Neural cell (in vitro differentiated cells): Measurements from ENCODE around the gene CRIP1. TPM values are rescaled to one million over a fixed set of nuclear protein-coding genes. Genes with fewer than 3 reads are reported as not detected.

Experiments
- H2AFZ ChIP-seq: fragments of 200-600, 300-800 bp; sonication (generic), shearing (Covaris generic); 2 replicates; pipeline ENCODE4 v1.6.0; 2014; ENCODE audit warnings: low read depth, mild to moderate bottlenecking, antibody characterized with exemption, low read length, moderate library complexity
- H3F3A ChIP-seq: fragments of 200-600 bp; shearing (Covaris generic); 2 replicates; pipeline ENCODE4 v1.6.1; 2016; ENCODE audit warnings: mild to moderate bottlenecking, moderate library complexity, mixed read lengths, antibody characterized with exemption, low read length; ENCODE audit not compliant: insufficient read depth, poor library complexity, severe bottlenecking
- H3K27ac ChIP-seq: fragments of 200-600, 300-800 bp; sonication (generic), shearing (Covaris generic); 2 replicates; pipeline ENCODE4 v1.5.1; 2014; ENCODE audit warnings: mild to moderate bottlenecking, low read length, moderate library complexity
- H3K27me3 ChIP-seq: fragments of 300-800, 200-600 bp; sonication (generic), shearing (Covaris generic); 2 replicates; pipeline ENCODE4 v1.6.0; 2014; ENCODE audit warnings: mild to moderate bottlenecking, low read depth, low read length, moderate library complexity; ENCODE audit not compliant: insufficient read depth
- H3K36me3 ChIP-seq: fragments of 300-800, 200-600 bp; sonication (generic), shearing (Covaris generic); 2 replicates; pipeline ENCODE4 v1.5.1; 2014; ENCODE audit warnings: mild to moderate bottlenecking, antibody characterized with exemption, low read length, moderate library complexity; ENCODE audit not compliant: insufficient read depth
- H3K4me2 ChIP-seq: fragments of 300-800, 200-600 bp; sonication (generic), shearing (Covaris generic); 2 replicates; pipeline ENCODE4 v1.6.0; 2014; ENCODE audit warnings: mild to moderate bottlenecking, low read length
- H3K4me3 ChIP-seq: fragments of 300-800, 200-600 bp; sonication (generic), shearing (Covaris generic); 2 replicates; pipeline ENCODE4 v1.5.1; 2014; ENCODE audit warnings: mild to moderate bottlenecking, low read length, moderate library complexity
- H3K79me2 ChIP-seq: fragments of 200-600 bp; shearing (Covaris generic); replicated peaks from 2 replicates; pipeline ENCODE4 v1.6.0; 2014; ENCODE audit warnings: mild to moderate bottlenecking, low read length, moderate library complexity; ENCODE audit not compliant: insufficient read depth
- H3K9ac ChIP-seq: fragments of 300-800, 200-600 bp; sonication (generic), shearing (Covaris generic); 2 replicates; pipeline ENCODE4 v1.6.1; 2016; ENCODE audit warnings: mild to moderate bottlenecking, low read length, mixed read lengths
- H3K9me2 ChIP-seq: fragments of 200-600 bp; shearing (Covaris generic); 2 replicates; pipeline ENCODE4 v1.6.1; 2016; ENCODE audit warnings: mild to moderate bottlenecking, low read length, mixed read lengths; ENCODE audit not compliant: insufficient read depth
- H3K9me3 ChIP-seq: fragments of 200-600, 300-800 bp; sonication (generic), shearing (Covaris generic); 2 replicates; pipeline ENCODE4 v1.6.1; 2016; ENCODE audit warnings: mild to moderate bottlenecking, mixed run types, low read length, moderate library complexity, mixed read lengths
- H4K20me1 ChIP-seq: fragments of 200-600 bp; shearing (Covaris generic); 2 replicates; pipeline ENCODE4 v1.6.1; 2016; ENCODE audit warnings: mild to moderate bottlenecking, mixed run types; ENCODE audit not compliant: insufficient read depth
- CTCF ChIP-seq: fragments of 450-650 bp; IDR thresholded peaks from 2 replicates; pipeline ENCODE4 v1.5.1; 2014; ENCODE audit warnings: antibody characterized with exemption, mild to moderate bottlenecking, moderate library complexity; ENCODE audit not compliant: poor library complexity, severe bottlenecking
- EP300 ChIP-seq: fragments of 450-650 bp; conservative IDR thresholded peaks from 2 replicates; pipeline ENCODE4 v1.6.1; 2014; ENCODE audit warnings: antibody characterized with exemption, mild to moderate bottlenecking, moderate library complexity; ENCODE audit not compliant: poor library complexity, severe bottlenecking
- EZH2 ChIP-seq: fragments of 200-600, 300-800 bp; shearing (Covaris generic), sonication (generic); IDR thresholded peaks from 2 replicates; pipeline ENCODE4 v1.6.1; 2014; ENCODE audit warnings: antibody characterized with exemption, low read length, borderline replicate concordance, mild to moderate bottlenecking; ENCODE audit not compliant: insufficient read depth, poor library complexity, severe bottlenecking
- MXI1 ChIP-seq: fragments of 450-650 bp; conservative IDR thresholded peaks from 2 replicates; pipeline ENCODE4 v1.6.1; 2014; ENCODE audit warnings: antibody characterized with exemption, mild to moderate bottlenecking; ENCODE audit not compliant: poor library complexity, severe bottlenecking
- POLR2AphosphoS5 ChIP-seq: IDR thresholded peaks from 2 replicates; pipeline ENCODE4 v1.6.1; 2012
- RAD21 ChIP-seq: fragments of 450-650 bp; conservative IDR thresholded peaks from 2 replicates; pipeline ENCODE4 v1.6.1; 2014; ENCODE audit warnings: antibody characterized with exemption, mild to moderate bottlenecking, moderate library complexity
- REST ChIP-seq: IDR thresholded peaks from 2 replicates; pipeline ENCODE4 v1.6.1; 2012; ENCODE audit warnings: borderline replicate concordance
- SMC3 ChIP-seq: fragments of 450-650 bp; conservative IDR thresholded peaks from 2 replicates; pipeline ENCODE4 v1.6.1; 2014; ENCODE audit warnings: antibody characterized with exemption, mild to moderate bottlenecking, moderate library complexity; ENCODE audit not compliant: poor library complexity
- TAF1 ChIP-seq: IDR thresholded peaks from 2 replicates; pipeline ENCODE4 v1.6.1; 2012; ENCODE audit warnings: low read depth
- polyA plus RNA-seq: library from polyadenylated mRNA; depleted of rRNA; stranded (reverse); fragments of >200 nt; gene quantifications from 2 replicates; pipeline ENCODE4 v1.2.3, GENCODE V29; 2014

Gene CRIP1
- polyA plus RNA-seq, 1 donor from 2014 or later = 0.58 TPM

- Histone ChIP-seq H3K4me3 (no peak overlapping the region), H3K9me2 (no peaks in the 10 kb centered on the region), H3K27me3 (no peaks in the 10 kb centered on the region), H4K20me1 (no peaks in the 10 kb centered on the region), H3F3A (no peaks in the 10 kb centered on the region), H2AFZ (no peak overlapping the region), H3K36me3 (no peaks in the 10 kb centered on the region), H3K4me2 (no peak overlapping the region), H3K9ac (no peak overlapping the region), H3K27ac (no peak overlapping the region), H3K9me3 (no peaks in the 10 kb centered on the region), H3K79me2 (no peaks in the 10 kb centered on the region)
- TF ChIP-seq RAD21 (no peak), POLR2AphosphoS5 (no peak), SMC3 (no peak), REST (no peak), TAF1 (no peak), CTCF (no peak), EP300 (no peak), MXI1 (no peak), EZH2 (no peak)
These were observed 43.0 kb downstream of the CRIP1 start for GRCh38 chr14:105529569-105530284.

- Histone ChIP-seq H3K4me2 (no peak overlapping the region), H3K9me2 (no peaks in the 10 kb centered on the region), H4K20me1 (no peaks in the 10 kb centered on the region), H3K36me3 (no peaks in the 10 kb centered on the region), H3K27ac (no peak overlapping the region), H3K27me3 (no peaks in the 10 kb centered on the region), H3K9ac (no peak overlapping the region), H3K9me3 (no peaks in the 10 kb centered on the region), H3F3A (no peaks in the 10 kb centered on the region), H3K4me3 (no peak overlapping the region), H2AFZ (no peak overlapping the region), H3K79me2 (no peaks in the 10 kb centered on the region)
- TF ChIP-seq RAD21 = no peak
- TF ChIP-seq TAF1 = no peak
- TF ChIP-seq SMC3 = no peak
- no peak for TF ChIP-seq REST
- no peak for TF ChIP-seq EP300
- TF ChIP-seq MXI1 = no peak
- no peak for TF ChIP-seq CTCF
- no peak for TF ChIP-seq EZH2
- TF ChIP-seq POLR2AphosphoS5 = no peak
These were observed 43.8 kb downstream of the CRIP1 start for GRCh38 chr14:105530285-105531087.
